ENCODE results near the gene TUBB2A. TPM values are rescaled to one million over a fixed set of nuclear protein-coding genes. Genes with fewer than 3 reads are reported as not detected.

Gene TUBB2A
- total and polyA plus RNA-seq, 2 of the 13 experiments (the other 11 are each of a cell fraction or from before 2014, with no cell fraction given): 35.3 to 106 TPM

- TF ChIP-seq TFE3 (CRISPR knock-in tag; IDR thresholded peaks at IDR 0.05) (peak; percentile 86), MLX (CRISPR knock-in tag; IDR thresholded peaks at IDR 0.05) (peak; percentile 71; the same call in 1 of the 2 replicates), XBP1 (CRISPR knock-in tag; IDR thresholded peaks at IDR 0.05) (no peak), ZXDC (CRISPR knock-in tag; IDR thresholded peaks at IDR 0.05) (no peak), ZNF747 (CRISPR knock-in tag; IDR thresholded peaks at IDR 0.05; ENCODE audit: borderline replicate concordance) (no peak), ZNF891 (CRISPR knock-in tag; IDR thresholded peaks at IDR 0.05) (peak; percentile 74; the same call in 1 of the 2 replicates), ERF (CRISPR knock-in tag; IDR thresholded peaks at IDR 0.05) (peak; percentile 70; the same call in 1 of the 2 replicates), ZBTB7B (CRISPR knock-in tag; IDR thresholded peaks at IDR 0.05) (peak; percentile 56; the same call in 1 of the 2 replicates), ZNF572 (CRISPR knock-in tag; IDR thresholded peaks at IDR 0.05) (peak; percentile 91), RFXAP (CRISPR knock-in tag; IDR thresholded peaks at IDR 0.05; ENCODE audit: borderline replicate concordance) (peak; percentile 26; the same call in 1 of the 2 replicates), ZSCAN30 (CRISPR knock-in tag; IDR thresholded peaks at IDR 0.05) (no peak), MLLT10 (CRISPR knock-in tag; IDR thresholded peaks at IDR 0.05) (no peak), NONO (IDR thresholded peaks at IDR 0.05) (no peak), NONO (CRISPR knock-in tag; conservative IDR thresholded peaks at IDR 0.05) (peak; percentile 35; the same call in 1 of the 2 replicates), GPBP1L1 (CRISPR knock-in tag; IDR thresholded peaks at IDR 0.05) (no peak), ZNF350 (CRISPR knock-in tag; IDR thresholded peaks at IDR 0.05; ENCODE audit: borderline replicate concordance, low read depth) (no peak; the same call in 1 of the 2 replicates), KLF16 (CRISPR knock-in tag; IDR thresholded peaks at IDR 0.05) (0 out of 4 replicates have a peak, but pooled peaks of 1 of the 2 experiments have one; percentile 68), ZNF781 (CRISPR knock-in tag; IDR thresholded peaks at IDR 0.05; ENCODE audit: borderline replicate concordance, not compliant biosample characterization) (peak; percentile 85), JUN (CRISPR knock-in tag; IDR thresholded peaks at IDR 0.05) (no peak), ZEB1 (IDR thresholded peaks at IDR 0.05; ENCODE audit: insufficient replicate concordance, low read depth) (no peak), ZNF746 (CRISPR knock-in tag; IDR thresholded peaks at IDR 0.05) (no peak; the same call in 1 of the 2 replicates), ZNF878 (CRISPR knock-in tag; IDR thresholded peaks at IDR 0.05) (no peak)
Measured at GRCh38 chr6:3195695-3196497, 38.6 kb upstream of the TUBB2A start (continued).

Measured in HepG2 (cell line).